Gastrocnemius medialis (tissue), 4 donors: ENCODE measurements around the gene SLC38A6. TPM values are rescaled to one million over a fixed set of nuclear protein-coding genes. Genes with fewer than 3 reads are reported as not detected.

Experiments used
- ATAC-seq, 2 donors: fragments of 150-250 bp; one replicate each; pipeline ENCODE4 v1.9.1; 2016
- DNase-seq, 2 donors: peaks; one replicate each; pipeline ENCODE4 v3.0.0-alpha.2; 2019
- H3K27ac ChIP-seq, 4 donors: fragments of 200-600 bp; sonication (generic); 1 replicate in 1 of 4; 2 replicates in 3 of 4; pipeline ENCODE4 v1.5.1; 2016 to 2018; ENCODE audit warnings: mild to moderate bottlenecking in 2 of 4, moderate library complexity in 1 of 4
- H3K27me3 ChIP-seq, 3 donors: fragments of 200-600 bp; sonication (generic) in 2 of 3; 1 replicate in 1 of 3; 2 replicates in 2 of 3; pipeline versions ENCODE4 v1.5.1 to v1.6.0; 2016 to 2019; ENCODE audit warnings: mild to moderate bottlenecking in 1 of 3, moderate library complexity in 1 of 3
- H3K36me3 ChIP-seq, 2 donors: fragments of 200-600 bp; sonication (generic) in 1 of 2; one replicate each; pipeline ENCODE4 v1.5.1; 2017 to 2018
- H3K4me1 ChIP-seq, 2 donors: fragments of 200-600 bp; sonication (generic) in 1 of 2; one replicate each; pipeline ENCODE4 v1.5.1; 2016 to 2017; ENCODE audit warnings: mild to moderate bottlenecking in 2 of 2
- H3K4me3 ChIP-seq, 4 donors: fragments of 200-600 bp; sonication (generic) in 3 of 4; 1 replicate in 1 of 4; 2 replicates in 3 of 4; pipeline ENCODE4 v1.5.1; 2016 to 2019; ENCODE audit warnings: mild to moderate bottlenecking in 2 of 4
- H3K9me3 ChIP-seq, 3 donors: fragments of 200-600 bp; sonication (generic) in 2 of 3; 1 replicate in 1 of 3; 2 replicates in 2 of 3; pipeline ENCODE4 v1.5.1; 2016 to 2019
- POLR2A ChIP-seq, 2 donors: fragments of 450-650 bp; IDR thresholded peaks; one replicate each; pipeline ENCODE4 v1.6.1; 2017; ENCODE audit warnings: antibody characterized with exemption in 2 of 2, mild to moderate bottlenecking in 2 of 2, moderate library complexity in 2 of 2
- in situ Hi-C, 4 donors: fragments of 200-750 bp; cut with MboI; loops; one replicate each; pipeline versions ENCODE4 v1.15.0 to v1.8.0; 2017; ENCODE audit warnings: low sequenced_read_pairs in 4 of 4
- intact Hi-C: fragments of 100-400 bp; cut with DNase I; formaldehyde crosslinking; loops from one replicate; pipeline ENCODE4 v1.15.1; 2023; ENCODE audit warnings: low total_unique reads
- total RNA-seq, 4 donors: library from RNA; depleted of rRNA; stranded (reverse); fragments of >200 nt; gene quantifications; one replicate each; pipeline versions ENCODE4 v1.1.0 to v1.2.3, GENCODE V29; 2016
- TF ChIP-seq, protein P1 (sequence below), 5 experiments: fragments of 450-650 bp in 3 of 5; fragments of 200-600 bp in 2 of 5; sonication (generic) in 2 of 5; IDR thresholded peaks in 4 of 5; conservative IDR thresholded peaks in 1 of 5; 1 replicate in 4 of 5; 2 replicates in 1 of 5; pipeline ENCODE4 v1.5.1; 2016 to 2019; ENCODE audit warnings: antibody characterized with exemption in 5 of 5, mild to moderate bottlenecking in 3 of 5, moderate library complexity in 3 of 5

The SLC38A6 gene
- total RNA-seq, 4 donors from 2014 or later: 4.0 to 22.6 (median 7.0) TPM

DNA sequence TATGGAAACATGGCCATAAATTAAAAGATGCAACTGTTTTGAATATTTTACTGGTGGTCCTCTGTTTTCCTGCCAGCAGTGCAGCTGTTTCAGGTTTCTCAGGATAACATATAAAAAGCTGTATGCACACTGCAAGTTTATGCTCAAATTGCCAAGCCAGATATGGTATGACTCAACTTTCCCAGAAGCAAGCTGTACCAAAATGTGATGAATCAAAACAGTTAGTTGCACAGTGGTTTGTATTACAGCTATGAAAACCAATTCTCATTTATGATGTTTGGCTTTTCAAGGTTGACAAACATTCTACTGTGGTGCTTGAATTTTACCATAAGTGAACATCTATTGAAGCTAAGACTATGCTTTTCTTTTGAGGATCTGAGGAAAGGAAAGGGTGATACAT is 15.6 kb upstream of the SLC38A6 start:
- peaks cover 32 to 35% of the 10 kb centered on the region in 2 donors for H3K4me1 ChIP-seq
- DNase-seq (no peak), ATAC-seq (no peak)
- TF ChIP-seq POLR2A (IDR thresholded peaks at IDR 0.05): no peak
- TF ChIP-seq, protein P1, sequence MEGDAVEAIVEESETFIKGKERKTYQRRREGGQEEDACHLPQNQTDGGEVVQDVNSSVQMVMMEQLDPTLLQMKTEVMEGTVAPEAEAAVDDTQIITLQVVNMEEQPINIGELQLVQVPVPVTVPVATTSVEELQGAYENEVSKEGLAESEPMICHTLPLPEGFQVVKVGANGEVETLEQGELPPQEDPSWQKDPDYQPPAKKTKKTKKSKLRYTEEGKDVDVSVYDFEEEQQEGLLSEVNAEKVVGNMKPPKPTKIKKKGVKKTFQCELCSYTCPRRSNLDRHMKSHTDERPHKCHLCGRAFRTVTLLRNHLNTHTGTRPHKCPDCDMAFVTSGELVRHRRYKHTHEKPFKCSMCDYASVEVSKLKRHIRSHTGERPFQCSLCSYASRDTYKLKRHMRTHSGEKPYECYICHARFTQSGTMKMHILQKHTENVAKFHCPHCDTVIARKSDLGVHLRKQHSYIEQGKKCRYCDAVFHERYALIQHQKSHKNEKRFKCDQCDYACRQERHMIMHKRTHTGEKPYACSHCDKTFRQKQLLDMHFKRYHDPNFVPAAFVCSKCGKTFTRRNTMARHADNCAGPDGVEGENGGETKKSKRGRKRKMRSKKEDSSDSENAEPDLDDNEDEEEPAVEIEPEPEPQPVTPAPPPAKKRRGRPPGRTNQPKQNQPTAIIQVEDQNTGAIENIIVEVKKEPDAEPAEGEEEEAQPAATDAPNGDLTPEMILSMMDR (IDR thresholded peaks at IDR 0.05 in 4 of 5, conservative IDR thresholded peaks at IDR 0.05 in 1 of 5): no peak
- in situ Hi-C loops: no loop called here
- no peaks in the 10 kb centered on the region for H3K36me3 ChIP-seq
- peak overlapping the region in 1 of 4 donors; percentile 4 for H3K27ac ChIP-seq
- intact Hi-C loops: no loop called here
- no peaks in the 10 kb centered on the region for H3K27me3 ChIP-seq
- no peaks in the 10 kb centered on the region for H3K9me3 ChIP-seq
- H3K4me3 ChIP-seq: no peak overlapping the region

DNA sequence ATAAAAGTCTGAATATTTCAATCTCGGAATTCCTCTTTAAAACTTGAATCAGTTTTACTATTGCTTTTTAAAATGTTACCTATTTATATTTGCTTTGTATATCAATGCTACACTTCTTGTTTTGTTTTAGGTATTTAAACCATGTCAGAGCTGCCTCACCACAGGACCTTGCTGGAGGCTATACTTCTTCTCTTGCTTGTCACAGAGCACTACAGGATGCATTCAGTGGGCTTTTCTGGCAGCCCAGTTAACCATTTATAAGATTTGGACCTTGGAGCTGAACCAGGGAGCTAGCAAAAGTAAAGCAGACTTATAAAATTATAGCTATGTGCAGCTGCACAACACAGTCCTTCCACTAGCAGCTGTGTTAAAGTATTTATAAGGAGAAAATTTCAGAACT is 12.9 kb upstream of the SLC38A6 start:
- peak overlapping the region in 3 of 4 donors; percentile 31 to 57 (median 42) for H3K27ac ChIP-seq
- intact Hi-C loops (no loop called here), in situ Hi-C loops (no loop called here)
- ATAC-seq: peak in 1 of 2 donors; percentile 54
- H3K36me3 ChIP-seq: no peaks in the 10 kb centered on the region
- no peaks in the 10 kb centered on the region for H3K27me3 ChIP-seq
- no peak for DNase-seq
- TF ChIP-seq, protein P1 (IDR thresholded peaks at IDR 0.05 in 4 of 5, conservative IDR thresholded peaks at IDR 0.05 in 1 of 5): no peak
- no peak for TF ChIP-seq POLR2A (IDR thresholded peaks at IDR 0.05)
- H3K9me3 ChIP-seq: no peaks in the 10 kb centered on the region
- peaks cover 15 to 25% of the 10 kb centered on the region in 2 donors for H3K4me1 ChIP-seq
- no peak overlapping the region for H3K4me3 ChIP-seq

DNA sequence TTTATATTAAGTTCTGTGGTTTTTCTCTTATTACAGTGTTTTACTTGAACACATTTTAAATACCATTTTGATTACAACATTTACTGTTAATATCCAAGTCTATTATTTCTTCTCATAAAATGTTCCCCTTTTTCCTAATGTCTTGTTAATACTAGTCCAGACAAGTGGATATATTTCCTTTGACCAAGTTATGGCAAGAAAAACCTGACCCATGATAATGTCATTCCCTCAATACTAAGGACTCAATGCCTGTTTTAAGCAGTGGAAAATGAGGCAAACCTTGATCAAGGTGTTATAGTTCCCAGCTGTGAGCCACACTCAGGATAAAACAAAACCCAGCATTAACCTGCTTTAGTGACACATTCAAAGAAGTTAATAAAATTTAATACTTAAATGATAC is 12.4 kb upstream of the SLC38A6 start:
- no peaks in the 10 kb centered on the region for H3K36me3 ChIP-seq
- no peak overlapping the region for H3K4me3 ChIP-seq
- ATAC-seq: no peak
- DNase-seq: no peak
- H3K27ac ChIP-seq: peak overlapping the region in 3 of 4 donors; percentile 16 to 46 (median 31)
- H3K9me3 ChIP-seq: no peaks in the 10 kb centered on the region
- in situ Hi-C loops (no loop called here), intact Hi-C loops (no loop called here)
- TF ChIP-seq, protein P1 (IDR thresholded peaks at IDR 0.05 in 4 of 5, conservative IDR thresholded peaks at IDR 0.05 in 1 of 5): no peak
- no peak for TF ChIP-seq POLR2A (IDR thresholded peaks at IDR 0.05)
- peaks cover 15 to 25% of the 10 kb centered on the region in 2 donors for H3K4me1 ChIP-seq
- H3K27me3 ChIP-seq: no peaks in the 10 kb centered on the region

DNA sequence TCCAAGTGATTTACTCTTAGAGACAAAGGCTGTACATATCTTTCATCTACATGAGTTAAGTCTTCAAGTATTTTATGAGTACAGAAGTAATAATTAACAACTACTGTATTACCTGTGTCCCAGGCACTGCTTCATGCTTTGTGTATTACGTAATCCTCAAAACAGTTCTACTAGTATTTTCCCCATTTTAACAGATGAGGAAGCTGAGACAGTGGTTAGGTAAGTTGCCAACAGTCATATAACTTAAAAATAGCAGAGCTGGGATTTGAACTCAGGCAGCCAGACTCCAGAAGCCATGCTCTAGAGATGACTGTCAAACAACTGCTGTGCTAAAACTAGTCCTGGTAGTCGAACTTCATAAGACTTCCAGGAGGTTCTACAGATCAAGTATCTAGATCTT is 10.9 kb upstream of the SLC38A6 start:
- Histone ChIP-seq H3K4me3 (no peak overlapping the region), H3K9me3 (no peaks in the 10 kb centered on the region), H3K27ac (peak overlapping the region in 1 of 4 donors; percentile 21), H3K27me3 (no peaks in the 10 kb centered on the region), H3K4me1 (peaks cover 29% of the 10 kb centered on the region in 2 donors), H3K36me3 (no peaks in the 10 kb centered on the region)
- no peak for ATAC-seq
- DNase-seq: no peak
- intact Hi-C loops: no loop called here
- in situ Hi-C loops: loop anchor here in 1 of 4 donors (10.0 kb wide), 1 partner anchor 245 kb away; the partner anchor contains the start of gene SIX4
- no peak for TF ChIP-seq POLR2A (IDR thresholded peaks at IDR 0.05)
- TF ChIP-seq, protein P1 (IDR thresholded peaks at IDR 0.05 in 4 of 5, conservative IDR thresholded peaks at IDR 0.05 in 1 of 5): no peak

DNA sequence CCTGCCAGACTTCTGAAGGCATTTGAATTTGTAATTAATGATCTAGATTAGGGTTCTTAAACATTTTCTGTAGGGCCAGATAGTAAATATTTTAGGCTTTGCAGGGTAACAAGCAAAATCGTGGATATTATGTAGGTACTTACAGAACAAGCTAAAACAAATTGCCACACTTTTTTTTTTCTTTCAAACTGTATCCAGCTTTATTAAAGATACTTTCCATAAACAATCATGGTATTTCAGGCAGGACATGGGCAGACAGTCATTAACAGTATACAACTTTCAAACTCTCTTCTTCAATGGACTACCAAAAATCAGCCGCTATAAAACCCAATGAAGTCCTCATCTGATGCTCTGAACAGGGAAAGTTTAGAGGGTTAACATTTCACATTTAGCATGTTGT is 9.8 kb upstream of the SLC38A6 start:
- ATAC-seq (no peak), DNase-seq (no peak)
- intact Hi-C loops: no loop called here
- H3K4me1 ChIP-seq: peaks cover 23 to 37% of the 10 kb centered on the region in 2 donors
- no peaks in the 10 kb centered on the region for H3K9me3 ChIP-seq
- H3K36me3 ChIP-seq: no peaks in the 10 kb centered on the region
- no peaks in the 10 kb centered on the region for H3K27me3 ChIP-seq
- no peak overlapping the region for H3K27ac ChIP-seq
- TF ChIP-seq, protein P1 (IDR thresholded peaks at IDR 0.05 in 4 of 5, conservative IDR thresholded peaks at IDR 0.05 in 1 of 5): no peak
- TF ChIP-seq POLR2A (IDR thresholded peaks at IDR 0.05): no peak
- no peak overlapping the region for H3K4me3 ChIP-seq
- in situ Hi-C loops: loop anchor here in 1 of 4 donors (10.0 kb wide), 1 partner anchor 246 kb away; the partner anchor contains the start of gene SIX4
